Subcutaneous adipose tissue (tissue), 4 donors: ENCODE data around the gene PNMA5. TPM values are rescaled to one million over a fixed set of nuclear protein-coding genes. Genes with fewer than 3 reads are reported as not detected.

ENCODE experiments used
- CTCF ChIP-seq: fragments of 450-650 bp; IDR thresholded peaks from one replicate; pipeline ENCODE4 v1.5.1; 2016; ENCODE audit warnings: low read depth, mild to moderate bottlenecking, control low read depth, antibody characterized with exemption, moderate library complexity
- total RNA-seq, 4 donors: library from RNA; depleted of rRNA; stranded (reverse); fragments of >200 nt; gene quantifications; one replicate each; pipeline ENCODE4 v1.1.0, GENCODE V29; 2016

The PNMA5 gene
- not detected for total RNA-seq

- no peak for TF ChIP-seq CTCF
These were observed at the start of gene PNMA5 for GRCh38 chrX:152993933-152994332. TSS of gene PNMA5 (minus strand) at chrX:152994116. CDS start at chrX:152991598, 2,518 bp downstream.

- no peak for TF ChIP-seq CTCF
These were observed 38.6 kb upstream of the PNMA5 start for GRCh38 chrX:153032397-153033118.

- no peak for TF ChIP-seq CTCF
These were observed 36.9 kb upstream of the PNMA5 start for GRCh38 chrX:153030801-153031200.

GRCh38 chrX:153029875-153030274 lies 36.0 kb upstream of the PNMA5 start:
- no peak for TF ChIP-seq CTCF

GRCh38 chrX:153029162-153029561 lies 35.2 kb upstream of the PNMA5 start:
- TF ChIP-seq CTCF: no peak

- TF ChIP-seq CTCF: no peak
These were observed 25.2 kb upstream of the PNMA5 start for GRCh38 chrX:153019166-153019565.

GRCh38 chrX:153004780-153005179 lies 10.9 kb upstream of the PNMA5 start:
- no peak for TF ChIP-seq CTCF
